ENCODE results near the gene ARPC2.

Gene ARPC2

DNA sequence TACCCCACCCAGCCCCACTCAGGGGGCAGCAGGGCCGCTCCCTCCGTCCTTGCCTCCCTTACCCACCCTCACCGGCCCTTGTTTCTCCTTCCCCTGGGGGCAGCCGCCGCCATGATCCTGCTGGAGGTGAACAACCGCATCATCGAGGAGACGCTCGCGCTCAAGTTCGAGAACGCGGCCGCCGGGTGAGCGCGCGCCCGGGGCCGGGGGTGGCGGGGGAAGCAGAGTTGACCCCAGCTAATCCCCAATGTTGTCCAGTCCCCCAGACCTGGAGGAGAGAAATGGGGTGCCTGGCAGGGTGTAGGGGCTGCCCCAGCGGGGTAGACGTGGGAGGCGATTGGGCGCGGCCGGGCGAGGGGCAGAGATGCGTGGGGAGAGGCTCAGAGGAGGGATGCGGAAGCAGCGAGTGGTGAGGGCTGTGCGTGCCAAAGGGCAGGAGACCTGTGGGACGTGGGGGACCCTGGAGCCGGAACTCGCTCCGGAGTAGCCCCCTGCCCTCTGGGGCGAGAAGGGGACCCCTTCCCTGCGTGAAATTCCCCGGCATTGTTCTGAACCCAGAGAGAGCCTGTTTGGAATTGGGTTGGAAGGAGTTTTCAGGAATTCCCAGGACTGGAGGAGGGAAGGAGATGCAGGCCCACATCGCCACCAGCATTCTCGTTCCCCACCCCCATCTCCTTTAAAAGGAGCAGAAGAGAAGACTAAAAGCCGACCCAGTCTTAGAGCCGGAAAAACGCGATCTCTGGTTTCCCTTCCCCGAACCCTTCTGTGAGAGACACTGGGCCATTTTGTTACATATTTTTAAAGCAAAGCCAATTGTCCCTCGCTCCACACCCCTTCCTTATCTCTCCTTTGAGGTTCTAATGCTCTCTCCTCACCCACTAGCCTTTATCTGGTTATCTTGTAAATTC lies 625 bp downstream of the ARPC2 start:
- TF ChIP-seq, protein P1, sequence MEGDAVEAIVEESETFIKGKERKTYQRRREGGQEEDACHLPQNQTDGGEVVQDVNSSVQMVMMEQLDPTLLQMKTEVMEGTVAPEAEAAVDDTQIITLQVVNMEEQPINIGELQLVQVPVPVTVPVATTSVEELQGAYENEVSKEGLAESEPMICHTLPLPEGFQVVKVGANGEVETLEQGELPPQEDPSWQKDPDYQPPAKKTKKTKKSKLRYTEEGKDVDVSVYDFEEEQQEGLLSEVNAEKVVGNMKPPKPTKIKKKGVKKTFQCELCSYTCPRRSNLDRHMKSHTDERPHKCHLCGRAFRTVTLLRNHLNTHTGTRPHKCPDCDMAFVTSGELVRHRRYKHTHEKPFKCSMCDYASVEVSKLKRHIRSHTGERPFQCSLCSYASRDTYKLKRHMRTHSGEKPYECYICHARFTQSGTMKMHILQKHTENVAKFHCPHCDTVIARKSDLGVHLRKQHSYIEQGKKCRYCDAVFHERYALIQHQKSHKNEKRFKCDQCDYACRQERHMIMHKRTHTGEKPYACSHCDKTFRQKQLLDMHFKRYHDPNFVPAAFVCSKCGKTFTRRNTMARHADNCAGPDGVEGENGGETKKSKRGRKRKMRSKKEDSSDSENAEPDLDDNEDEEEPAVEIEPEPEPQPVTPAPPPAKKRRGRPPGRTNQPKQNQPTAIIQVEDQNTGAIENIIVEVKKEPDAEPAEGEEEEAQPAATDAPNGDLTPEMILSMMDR (IDR thresholded peaks at IDR 0.05) = no peak
- intact Hi-C loops (cut with DNase I; ENCODE audit: low total_unique reads) = loop anchor here (10.0 kb wide), 1 partner anchor 47 kb away; the partner anchor contains the start of gene GPBAR1
- H3K4me1 ChIP-seq = peaks cover 0 to 53% (median 44%) of the 10 kb centered on the region in 4 donors
- no peaks in the 10 kb centered on the region for H3K27me3 ChIP-seq
- H3K9me3 ChIP-seq = no peaks in the 10 kb centered on the region
- peak; percentile 43 to 80 for DNase-seq
- H3K27ac ChIP-seq = peak overlapping the region; percentile 94 to 99
- H3K4me3 ChIP-seq = peak overlapping the region; percentile 98 to 99
- H3K36me3 ChIP-seq = no peaks in the 10 kb centered on the region

- H3K4me3 ChIP-seq = peak overlapping the region; percentile 98 to 99
- no peaks in the 10 kb centered on the region for H3K27me3 ChIP-seq
- H3K9me3 ChIP-seq = no peaks in the 10 kb centered on the region
- intact Hi-C loops (cut with DNase I; ENCODE audit: low total_unique reads) = loop anchor here (10.0 kb wide), 1 partner anchor 46 kb away; the partner anchor contains the start of gene GPBAR1
- no peaks in the 10 kb centered on the region for H3K36me3 ChIP-seq
- peak overlapping the region; percentile 94 to 99 for H3K27ac ChIP-seq
- peaks cover 0 to 62% (median 47%) of the 10 kb centered on the region in 4 donors for H3K4me1 ChIP-seq
- DNase-seq = no peak
- TF ChIP-seq, protein P1 (IDR thresholded peaks at IDR 0.05) = no peak
Measured at GRCh38 chr2:218218268-218219185, 1.5 kb downstream of the ARPC2 start.

DNA sequence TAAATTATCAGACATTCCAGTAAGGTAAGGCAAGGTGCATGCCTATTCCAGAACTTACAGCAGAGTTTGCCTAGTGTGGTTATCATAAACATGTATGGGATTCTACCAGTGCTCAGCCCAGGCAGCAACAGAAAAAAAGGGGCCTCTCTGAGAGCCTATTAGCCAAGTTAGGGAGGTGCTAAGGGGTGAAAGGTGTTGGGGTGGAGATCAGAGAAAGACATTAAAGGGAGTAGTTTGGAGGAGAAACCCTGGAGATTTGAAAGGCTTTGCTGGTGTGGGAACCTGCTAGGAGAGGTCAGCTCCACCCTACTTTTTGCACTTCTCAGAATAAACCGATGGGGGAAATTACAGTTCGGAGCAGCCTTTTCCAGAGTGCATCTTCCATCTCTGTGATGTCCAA lies 2.9 kb downstream of the ARPC2 start:
- Histone ChIP-seq H3K27me3 (no peaks in the 10 kb centered on the region), H3K9me3 (no peaks in the 10 kb centered on the region), H3K36me3 (peaks cover 0 to 7% (median 6%) of the 10 kb centered on the region in 3 donors), H3K27ac (peak overlapping the region in 1 of 2 donors; percentile 99), H3K4me3 (peak overlapping the region in 1 of 2 donors; percentile 3), H3K4me1 (peaks cover 0 to 73% (median 51%) of the 10 kb centered on the region in 4 donors)
- DNase-seq = no peak
- intact Hi-C loops (cut with DNase I; ENCODE audit: low total_unique reads) = loop anchor here (10.0 kb wide), 1 partner anchor 45 kb away; the partner anchor contains the start of gene GPBAR1
- TF ChIP-seq, protein P1 (IDR thresholded peaks at IDR 0.05) = no peak

- TF ChIP-seq, protein P1 (IDR thresholded peaks at IDR 0.05) = no peak
- Histone ChIP-seq H3K27ac (no peak overlapping the region), H3K4me1 (peaks cover 0 to 81% (median 50%) of the 10 kb centered on the region in 4 donors), H3K27me3 (no peaks in the 10 kb centered on the region), H3K4me3 (no peak overlapping the region), H3K36me3 (peaks cover 3 to 15% (median 15%) of the 10 kb centered on the region in 3 donors), H3K9me3 (no peaks in the 10 kb centered on the region)
- intact Hi-C loops (cut with DNase I; ENCODE audit: low total_unique reads) = no loop called here
- DNase-seq = peak in 1 of 2 donors; percentile 23
Measured at GRCh38 chr2:218221000-218221399, 4.0 kb downstream of the ARPC2 start.

DNA sequence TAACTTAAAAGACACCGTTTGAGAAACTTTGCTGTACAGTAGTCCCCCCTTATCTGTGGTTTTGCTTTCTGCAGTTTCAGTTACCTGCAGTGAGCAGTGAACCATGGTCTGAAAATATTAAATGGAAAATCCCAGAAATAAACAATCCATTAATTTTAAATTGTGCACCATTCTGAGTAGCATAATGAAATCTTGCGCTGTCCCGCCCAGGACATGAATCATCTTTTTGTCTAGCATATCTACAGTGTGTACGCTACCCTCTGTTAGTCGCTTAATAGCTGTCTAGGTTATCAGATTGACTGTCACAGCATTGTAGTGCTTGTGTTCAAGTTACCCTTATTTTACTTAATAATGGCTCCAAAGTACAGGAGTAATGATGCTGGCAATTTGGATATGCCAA lies 6.1 kb downstream of the ARPC2 start:
- intact Hi-C loops (cut with DNase I; ENCODE audit: low total_unique reads) = no loop called here
- TF ChIP-seq, protein P1 (IDR thresholded peaks at IDR 0.05) = no peak
- no peaks in the 10 kb centered on the region for H3K27me3 ChIP-seq
- DNase-seq = no peak
- H3K4me3 ChIP-seq = no peak overlapping the region
- peaks cover 0 to 85% (median 44%) of the 10 kb centered on the region in 4 donors for H3K4me1 ChIP-seq
- H3K27ac ChIP-seq = no peak overlapping the region
- no peaks in the 10 kb centered on the region for H3K9me3 ChIP-seq
- H3K36me3 ChIP-seq = peaks cover 11 to 36% (median 31%) of the 10 kb centered on the region in 3 donors

All from tibial artery (tissue), 4 donors.